HG02884 (cell line): ENCODE measurements around the gene ZNF491.
A peak's percentile ranks its signal among the peaks of the same experiment; 100 is the strongest.
"Not testable (repeated sequence)": the region's sequence is repeated elsewhere in the genome, so short reads cannot be mapped to it uniquely, and the experiment has no call there.

Experiments used
- ATAC-seq: cut with Tn5 transposase; IDR thresholded peaks from one replicate; pipeline ENCODE4 v1.9.1; 2021; ENCODE audit warnings: mild to moderate bottlenecking, moderate library complexity; ENCODE audit not compliant: unreplicated experiment

ZNF491 gene

GRCh38 chr19:11806354-11807098 lies 8.2 kb downstream of the ZNF491 start:
- ATAC-seq: no peak

- ATAC-seq: no peak
Observed at GRCh38 chr19:11807099-11807380, 8.7 kb downstream of the ZNF491 start.

- peak; percentile 39 for ATAC-seq
Observed at GRCh38 chr19:11813703-11814028, 15.3 kb downstream of the ZNF491 start.

- ATAC-seq: peak; percentile 98
Observed at GRCh38 chr19:11814029-11814699, 15.8 kb downstream of the ZNF491 start, which contains the start of gene ZNF440. TSS of gene ZNF440 (plus strand) at chr19:11814273. CDS start at chr19:11814448, 175 bp downstream.

- ATAC-seq: no peak
Observed at GRCh38 chr19:11814700-11815035, 16.3 kb downstream of the ZNF491 start.

- no peak for ATAC-seq
Observed at GRCh38 chr19:11821474-11822109, 23.3 kb downstream of the ZNF491 start.

- ATAC-seq: not testable (repeated sequence)
Observed at GRCh38 chr19:11828957-11829876, 30.9 kb downstream of the ZNF491 start.

GRCh38 chr19:11832253-11832912 lies 34.1 kb downstream of the ZNF491 start:
- no peak for ATAC-seq

- no peak for ATAC-seq
Observed at GRCh38 chr19:11833541-11833940, 35.2 kb downstream of the ZNF491 start.

GRCh38 chr19:11835626-11836066 lies 37.3 kb downstream of the ZNF491 start:
- ATAC-seq: not testable (repeated sequence)

GRCh38 chr19:11843722-11844121 lies 45.4 kb downstream of the ZNF491 start:
- no peak for ATAC-seq

- not testable (repeated sequence) for ATAC-seq
Observed at GRCh38 chr19:11847615-11848014, 49.3 kb downstream of the ZNF491 start.

GRCh38 chr19:11848200-11848593 lies 49.9 kb downstream of the ZNF491 start:
- ATAC-seq: no peak

- ATAC-seq: no peak
Observed at GRCh38 chr19:11848594-11849469, 50.5 kb downstream of the ZNF491 start, which contains the start of gene ZNF439. TSS of gene ZNF439 (plus strand) at chr19:11848726. CDS start at chr19:11848868, 142 bp downstream.

GRCh38 chr19:11850289-11850688 lies 52.0 kb downstream of the ZNF491 start:
- ATAC-seq: not testable (repeated sequence)

GRCh38 chr19:11853358-11853757 lies 55.0 kb downstream of the ZNF491 start:
- ATAC-seq: no peak

- ATAC-seq: no peak
Observed at GRCh38 chr19:11856596-11857250, 58.4 kb downstream of the ZNF491 start.
